Measurements from ENCODE around the gene BACE1-AS.
A peak's percentile ranks its signal among the peaks of the same experiment; 100 is the strongest.
"Not testable (repeated sequence)": the region's sequence is repeated elsewhere in the genome, so short reads cannot be mapped to it uniquely, and the experiment has no call there.

BACE1-AS gene

GRCh38 chr11:117295438-117296137, 4.4 kb downstream of the BACE1-AS start:
- DNase-seq = no peak

- DNase-seq = no peak
These were observed 5.7 kb downstream of the BACE1-AS start for GRCh38 chr11:117296881-117297280.

- no peak for DNase-seq
These were observed 7.0 kb downstream of the BACE1-AS start for GRCh38 chr11:117298195-117298594.

- no peak for DNase-seq
These were observed 8.5 kb downstream of the BACE1-AS start for GRCh38 chr11:117299351-117300282.

DNA sequence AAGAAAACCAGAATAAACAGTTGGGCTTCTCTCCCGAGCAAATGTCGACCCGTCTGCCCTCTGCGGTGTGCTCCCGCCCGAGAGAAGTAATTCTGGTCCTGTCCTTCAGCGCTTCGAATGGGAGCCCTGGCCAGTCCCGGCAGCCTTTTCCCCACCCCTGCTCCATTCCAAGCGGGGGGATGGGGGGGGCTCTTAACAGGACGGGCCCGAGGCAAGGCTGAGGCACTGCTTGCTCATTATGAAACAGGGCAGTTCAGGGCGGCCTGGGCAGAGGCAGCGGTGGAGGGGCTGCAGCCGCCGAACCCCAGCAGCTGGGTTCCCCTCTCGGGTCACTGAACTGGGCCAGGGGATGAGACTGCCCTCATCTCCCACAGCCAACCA, 9.1 kb downstream of the BACE1-AS start:
- DNase-seq = no peak

DNA sequence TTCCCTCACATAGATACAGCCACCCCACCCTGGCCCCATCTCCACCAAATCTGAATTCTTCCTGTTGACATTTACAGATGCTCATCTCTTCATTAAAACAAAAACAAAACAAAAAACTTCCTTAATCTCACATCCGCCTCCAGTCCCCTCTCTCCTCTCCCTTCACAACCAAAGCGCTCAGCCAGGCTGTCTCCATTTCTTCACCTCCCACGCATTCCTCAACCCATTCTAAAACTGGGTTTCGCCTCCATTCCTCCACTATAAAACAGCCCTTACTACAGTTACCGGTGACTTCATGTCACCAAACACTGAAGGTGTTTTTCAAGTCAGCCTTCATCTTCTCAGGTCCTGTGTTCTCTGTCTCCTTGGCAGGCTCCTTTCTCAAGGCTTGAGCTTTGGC, 9.6 kb downstream of the BACE1-AS start:
- no peak for DNase-seq

DNA sequence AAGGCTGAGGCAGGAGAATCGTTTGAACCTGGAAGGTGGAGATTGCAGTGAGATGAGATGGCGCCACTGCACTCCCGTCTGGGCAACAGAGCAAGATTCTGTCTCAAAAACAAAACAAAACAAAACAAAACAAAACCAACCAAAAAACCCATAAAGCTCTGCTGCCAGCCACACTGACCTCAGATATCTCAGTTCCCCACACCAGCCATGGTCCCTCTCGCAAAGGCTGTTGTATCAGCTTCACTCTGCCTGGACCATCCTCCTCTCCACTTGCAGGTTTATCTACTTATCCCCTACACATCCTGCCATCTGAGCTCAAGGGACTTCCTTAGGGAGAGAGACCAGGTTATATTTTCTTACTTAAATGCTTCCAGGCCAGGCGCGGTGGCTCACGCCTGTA, 11.1 kb downstream of the BACE1-AS start:
- no peak for DNase-seq

DNA sequence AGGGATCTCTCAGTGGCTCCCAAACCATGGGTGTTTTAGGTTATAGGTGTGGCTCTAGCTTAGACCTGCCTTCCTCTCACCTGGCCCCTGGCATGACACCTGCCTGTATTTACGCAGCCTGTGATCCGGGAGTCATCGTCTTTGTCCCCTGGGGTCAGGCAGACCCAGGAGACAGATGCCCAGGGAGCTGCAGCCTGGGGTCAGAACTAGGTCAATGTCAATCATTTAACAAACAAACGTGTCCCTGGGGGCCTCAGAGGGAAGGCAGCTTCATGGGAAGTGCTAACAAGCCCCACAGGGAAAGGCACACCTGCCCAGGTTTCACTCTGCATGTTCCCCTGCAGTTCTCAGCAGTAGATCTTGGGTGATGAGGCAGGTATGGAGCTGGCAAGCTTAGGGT, 12.0 kb downstream of the BACE1-AS start:
- no peak for DNase-seq

DNA sequence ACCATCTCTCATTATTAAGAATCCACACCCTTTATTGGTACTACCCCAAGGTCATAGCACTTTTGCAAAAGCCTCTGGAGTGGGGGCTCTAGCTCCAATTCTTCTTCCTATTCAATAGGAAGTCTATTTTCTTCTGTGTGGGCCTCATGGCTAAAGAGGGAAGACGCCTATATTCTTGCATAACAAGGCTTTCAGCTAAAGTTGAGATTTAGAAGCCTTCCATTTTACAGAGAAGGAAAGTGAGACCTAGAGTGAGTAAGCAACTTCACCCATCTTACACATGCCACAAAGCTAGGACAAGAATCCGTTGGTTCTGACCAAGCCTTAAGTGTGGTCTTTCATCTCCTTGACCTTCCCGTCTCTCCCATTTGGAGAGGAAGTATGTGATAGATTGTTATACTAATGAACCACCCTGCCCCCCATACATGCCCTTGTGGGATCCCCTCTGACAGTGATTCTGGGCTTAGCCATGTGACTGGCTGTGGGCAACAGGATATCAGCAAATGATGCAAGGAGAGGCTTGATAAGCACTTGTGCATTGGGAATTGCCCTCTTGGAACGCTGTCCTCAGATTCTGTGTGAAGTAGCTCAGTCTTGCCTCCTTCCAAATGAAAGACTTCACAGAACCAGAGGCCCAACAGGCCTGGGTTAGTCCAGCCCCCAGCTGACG, 12.6 kb downstream of the BACE1-AS start:
- DNase-seq = no peak

- DNase-seq = no peak
These were observed 14.0 kb downstream of the BACE1-AS start for GRCh38 chr11:117305145-117305544.

GRCh38 chr11:117309310-117309709, 18.2 kb downstream of the BACE1-AS start:
- no peak for DNase-seq

DNA sequence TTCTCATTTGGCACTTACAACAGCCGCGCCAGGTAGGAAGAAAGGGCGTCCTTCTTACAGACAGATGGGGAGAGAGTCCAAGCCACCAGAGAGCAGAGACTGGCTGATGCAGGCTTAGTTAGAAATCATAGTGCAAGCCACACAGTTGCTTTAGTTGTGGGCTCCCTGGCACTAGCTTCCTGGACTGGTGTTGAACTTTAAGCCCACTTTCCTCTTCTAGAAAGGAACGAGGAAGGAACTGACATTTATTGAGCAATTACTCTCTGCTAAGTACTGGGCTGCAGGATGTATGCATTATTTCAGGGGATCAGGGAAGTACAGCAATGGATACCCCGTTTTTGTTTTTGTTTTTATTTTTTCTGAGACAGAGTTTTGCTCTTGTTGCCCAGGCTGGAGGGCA, 21.9 kb downstream of the BACE1-AS start:
- no peak for DNase-seq

GRCh38 chr11:117313828-117314768, 23.0 kb downstream of the BACE1-AS start:
- DNase-seq = no peak

DNA sequence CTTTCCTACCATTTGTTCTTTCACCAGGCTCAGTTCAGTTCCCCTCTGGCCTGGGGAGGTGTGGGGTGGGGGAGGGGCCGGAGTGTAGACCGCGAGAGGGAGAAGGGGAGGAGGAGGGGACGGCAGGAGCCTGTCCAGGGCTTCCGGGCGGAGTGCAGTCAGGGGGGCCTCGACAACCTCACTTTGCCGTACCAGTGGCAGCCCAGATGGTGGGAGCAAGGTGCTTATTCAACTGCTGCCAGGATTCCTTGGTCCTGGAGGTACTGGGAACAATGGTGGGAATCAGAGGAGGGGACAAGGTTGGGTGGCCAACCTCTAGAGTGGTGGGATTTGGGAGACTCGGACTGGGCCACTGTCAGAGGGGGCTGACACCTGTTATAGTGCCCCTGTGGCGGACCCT, 23.7 kb downstream of the BACE1-AS start:
- no peak for DNase-seq

- peak in 2 of 6 experiments; percentile 23 to 27 for DNase-seq
These were observed 24.4 kb downstream of the BACE1-AS start for GRCh38 chr11:117315285-117316196.

DNA sequence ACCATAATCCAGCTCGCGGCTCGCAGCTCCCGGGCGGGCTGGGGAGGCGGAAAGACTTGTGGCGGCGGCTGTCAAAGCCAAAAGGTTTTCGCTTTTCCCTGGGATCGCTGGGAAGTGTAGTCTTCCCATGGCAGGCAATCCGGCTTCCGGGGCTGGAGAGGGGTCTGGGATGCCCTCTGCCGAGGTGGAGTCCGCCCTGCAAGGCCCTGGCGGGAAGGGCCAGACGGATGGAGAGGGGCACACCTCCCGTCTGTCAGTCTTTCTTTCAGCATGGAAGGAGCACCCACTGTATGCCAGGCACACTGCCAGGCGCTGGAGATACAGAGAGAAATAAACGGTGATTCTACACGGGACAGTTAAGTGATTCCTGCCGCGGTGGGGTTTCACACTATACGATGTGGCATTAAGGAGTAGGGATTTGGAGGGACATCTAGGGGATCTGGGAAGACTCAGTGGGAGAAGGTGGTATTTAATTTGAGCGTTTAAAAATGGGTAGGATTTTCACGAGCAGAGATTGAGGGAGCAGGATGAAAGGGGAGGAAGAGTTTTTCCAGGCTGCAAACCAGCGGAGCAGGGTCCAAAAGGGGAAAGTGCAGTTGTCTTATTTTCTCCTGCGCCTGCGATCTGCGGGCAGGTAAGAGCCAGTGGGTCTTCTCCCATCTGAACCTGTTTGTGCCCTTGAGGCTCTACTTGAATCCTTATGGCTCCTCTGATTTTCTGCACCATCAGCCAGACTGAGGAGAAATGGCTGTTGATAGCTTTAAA, 25.2 kb downstream of the BACE1-AS start, which contains the start of gene BACE1:
Gene BACE1 (minus strand): TSS at position 60 of the 765 bp plus-strand sequence. CDS start 461 bp downstream, outside the sequence.
- DNase-seq = peak in 1 of 6 experiments; percentile 31

- no peak for DNase-seq
These were observed 27.6 kb downstream of the BACE1-AS start for GRCh38 chr11:117318738-117319137.

GRCh38 chr11:117319214-117319840, 28.2 kb downstream of the BACE1-AS start:
- no peak for DNase-seq

DNA sequence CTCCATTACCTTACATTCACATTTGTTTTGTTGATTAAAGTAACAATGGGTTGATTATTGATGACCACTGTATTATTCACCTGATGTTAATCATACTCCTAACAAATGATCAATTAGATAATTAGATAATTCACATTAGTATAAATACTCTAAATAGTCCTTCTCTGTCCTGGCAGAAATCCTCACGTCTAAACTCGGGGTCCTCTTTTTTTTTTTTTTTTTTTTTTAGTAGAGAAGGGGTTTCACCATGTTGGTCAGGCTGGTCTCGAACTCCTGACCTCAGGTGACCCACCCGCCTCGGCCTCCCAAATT, 36.1 kb downstream of the BACE1-AS start:
- not testable (repeated sequence) for DNase-seq

Measured in stimulated activated naive CD4-positive, alpha-beta T cell (primary cell).